DOHH2 (cell line): ENCODE results near the gene NUTM2B.
"Not testable (repeated sequence)": the region's sequence is repeated elsewhere in the genome, so short reads cannot be mapped to it uniquely, and the experiment has no call there.

Experiments used
- H3F3A ChIP-seq: fragments of 200-600 bp; sonication (generic), shearing (Covaris generic); 2 replicates; pipeline ENCODE4 v1.6.0; 2016; ENCODE audit warnings: antibody characterized with exemption, mild to moderate bottlenecking; ENCODE audit not compliant: control insufficient read depth, insufficient read depth
- H3K27ac ChIP-seq: fragments of 200-600 bp; sonication (generic); 2 replicates; pipeline ENCODE4 v1.5.1; 2014; ENCODE audit warnings: low read depth, mild to moderate bottlenecking, low read length, moderate library complexity
- H3K27me3 ChIP-seq: fragments of 200-600 bp; sonication (generic); 2 replicates; pipeline ENCODE4 v1.6.1; 2014; ENCODE audit warnings: mild to moderate bottlenecking, low read length, mixed read lengths; ENCODE audit not compliant: control insufficient read depth
- H3K36me3 ChIP-seq: fragments of 200-600 bp; sonication (generic); 2 replicates; pipeline ENCODE4 v1.6.1; 2014; ENCODE audit warnings: mild to moderate bottlenecking, low read length, moderate library complexity, mixed read lengths; ENCODE audit not compliant: control insufficient read depth
- H3K4me1 ChIP-seq: fragments of 200-600 bp; sonication (generic); 2 replicates; pipeline ENCODE4 v1.6.1; 2014; ENCODE audit warnings: mild to moderate bottlenecking, low read length, mixed read lengths; ENCODE audit not compliant: control insufficient read depth
- H3K4me2 ChIP-seq: fragments of 200-600 bp; sonication (generic); 2 replicates; pipeline ENCODE4 v1.6.0; 2014; ENCODE audit warnings: mild to moderate bottlenecking, low read length, moderate library complexity
- H3K4me3 ChIP-seq: fragments of 200-600 bp; sonication (generic); 2 replicates; pipeline ENCODE4 v1.5.1; 2014; ENCODE audit warnings: mild to moderate bottlenecking, low read length, mixed read lengths
- H3K79me2 ChIP-seq: fragments of 200-600 bp; sonication (generic); 2 replicates; pipeline ENCODE4 v1.6.1; 2014; ENCODE audit warnings: mild to moderate bottlenecking, low read length, mixed read lengths; ENCODE audit not compliant: control insufficient read depth
- H3K9me2 ChIP-seq: fragments of 200-600 bp; sonication (generic); replicated peaks from 2 replicates; pipeline ENCODE4 v1.6.1; 2014; ENCODE audit warnings: mild to moderate bottlenecking, low read length, mixed read lengths; ENCODE audit not compliant: control insufficient read depth
- H3K9me3 ChIP-seq: fragments of 200-600 bp; sonication (generic); 2 replicates; pipeline ENCODE4 v1.6.1; 2014; ENCODE audit warnings: antibody characterized with exemption, low read length, mixed read lengths; ENCODE audit not compliant: control insufficient read depth, insufficient read depth
- H4K20me1 ChIP-seq: fragments of 200-600 bp; sonication (generic); 2 replicates; pipeline ENCODE4 v1.6.0; 2014; ENCODE audit warnings: low read depth, mild to moderate bottlenecking, antibody characterized with exemption, low read length, moderate library complexity; ENCODE audit not compliant: control insufficient read depth, insufficient read depth

The NUTM2B gene

GRCh38 chr10:79714976-79715375 lies 11.9 kb downstream of the NUTM2B start:
- not testable (repeated sequence) for H3F3A ChIP-seq, H3K9me2 ChIP-seq, H4K20me1 ChIP-seq, H3K9me3 ChIP-seq, H3K4me1 ChIP-seq, H3K4me2 ChIP-seq, H3K36me3 ChIP-seq, H3K79me2 ChIP-seq, H3K27ac ChIP-seq, H3K27me3 ChIP-seq, H3K4me3 ChIP-seq

DNA sequence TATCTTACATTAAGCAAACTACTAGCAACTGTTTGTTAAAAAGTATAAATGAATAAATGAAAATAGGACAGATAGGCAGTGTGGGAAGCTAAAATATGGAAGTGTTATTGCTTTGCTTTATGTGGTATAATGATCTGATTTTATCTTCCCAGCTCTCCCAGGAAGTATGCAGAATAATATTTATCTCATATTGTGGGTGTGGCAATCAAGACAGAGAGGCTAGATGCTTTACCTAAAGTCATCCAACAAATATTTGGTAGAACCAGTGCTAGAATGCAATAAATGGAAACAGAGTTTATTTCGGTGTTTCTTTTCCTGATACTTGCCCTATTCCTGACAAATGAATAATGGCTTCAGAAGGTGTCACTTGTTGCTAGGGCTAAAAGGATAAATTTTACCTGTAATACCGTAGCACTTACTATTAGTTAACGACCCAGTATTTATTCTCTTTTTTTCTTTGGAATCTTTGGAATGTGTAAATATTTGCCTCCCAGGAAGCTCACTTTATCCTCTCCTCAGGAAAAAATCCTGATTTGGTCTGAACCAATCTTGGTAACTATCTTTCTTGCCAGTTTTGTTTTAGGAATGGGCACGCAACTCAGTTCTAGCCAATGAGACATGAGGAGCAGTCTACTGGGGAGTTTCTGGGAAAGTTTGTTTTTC lies 14.0 kb downstream of the NUTM2B start:
- H3K79me2 ChIP-seq: not testable (repeated sequence)

DNA sequence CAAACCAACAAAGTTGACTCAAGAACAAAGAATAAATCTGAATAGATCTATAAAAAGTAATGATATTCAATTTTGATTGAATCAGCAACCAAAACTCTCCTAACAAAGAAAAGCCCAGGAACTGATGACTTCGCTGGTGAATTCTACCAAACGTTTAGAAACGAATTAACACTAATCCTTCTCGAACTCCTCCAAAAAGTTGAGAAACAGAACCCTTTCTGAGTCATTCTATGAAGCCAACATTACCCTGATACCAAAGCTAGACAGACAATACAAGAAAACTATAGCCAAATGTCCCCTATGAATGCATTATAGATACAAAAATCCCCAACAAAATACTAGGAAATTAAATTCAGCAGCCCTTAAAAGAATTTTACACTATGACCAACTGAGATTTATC lies 17.0 kb downstream of the NUTM2B start:
- H3K4me3 ChIP-seq, H3K4me1 ChIP-seq, H3K9me3 ChIP-seq, H3K79me2 ChIP-seq, H3K27me3 ChIP-seq, H3K27ac ChIP-seq, H3K4me2 ChIP-seq, H3K36me3 ChIP-seq, H3F3A ChIP-seq, H4K20me1 ChIP-seq, H3K9me2 ChIP-seq: not testable (repeated sequence)

More for the DNA sequence above, 14.0 kb downstream of the NUTM2B start:
- H3F3A ChIP-seq, H3K4me1 ChIP-seq, H3K36me3 ChIP-seq, H3K9me3 ChIP-seq, H3K9me2 ChIP-seq, H3K4me2 ChIP-seq, H4K20me1 ChIP-seq, H3K4me3 ChIP-seq, H3K27me3 ChIP-seq, H3K27ac ChIP-seq: not testable (repeated sequence)

- not testable (repeated sequence) for H3K79me2 ChIP-seq, H3K36me3 ChIP-seq, H3K4me3 ChIP-seq, H4K20me1 ChIP-seq, H3F3A ChIP-seq, H3K4me2 ChIP-seq, H3K9me2 ChIP-seq, H3K27ac ChIP-seq, H3K9me3 ChIP-seq, H3K4me1 ChIP-seq, H3K27me3 ChIP-seq
These were observed 23.6 kb downstream of the NUTM2B start for GRCh38 chr10:79726620-79727019.

DNA sequence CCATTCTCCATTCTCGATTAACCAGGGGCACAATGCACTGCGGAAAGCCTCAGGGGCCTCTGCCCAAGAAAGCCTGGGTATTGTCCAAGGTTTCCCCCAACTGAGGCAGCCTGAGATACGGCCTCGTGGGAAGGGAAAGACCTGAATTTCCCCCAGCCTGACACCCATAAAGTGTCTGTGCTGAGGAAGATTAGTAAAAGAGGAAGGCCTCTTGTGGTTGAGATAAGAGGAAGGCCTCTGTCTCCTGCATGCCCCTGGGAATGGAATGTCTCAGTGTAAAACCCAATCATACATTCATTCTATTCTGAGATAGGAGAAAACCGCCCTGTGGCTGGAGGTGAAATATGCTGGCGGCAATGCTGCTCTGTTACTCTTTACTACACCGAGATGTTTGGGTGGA lies 41.8 kb downstream of the NUTM2B start:
- not testable (repeated sequence) for H3K9me3 ChIP-seq, H3K36me3 ChIP-seq, H3K4me2 ChIP-seq, H3F3A ChIP-seq, H3K79me2 ChIP-seq, H3K4me1 ChIP-seq, H3K4me3 ChIP-seq, H3K27me3 ChIP-seq, H3K9me2 ChIP-seq, H4K20me1 ChIP-seq, H3K27ac ChIP-seq

DNA sequence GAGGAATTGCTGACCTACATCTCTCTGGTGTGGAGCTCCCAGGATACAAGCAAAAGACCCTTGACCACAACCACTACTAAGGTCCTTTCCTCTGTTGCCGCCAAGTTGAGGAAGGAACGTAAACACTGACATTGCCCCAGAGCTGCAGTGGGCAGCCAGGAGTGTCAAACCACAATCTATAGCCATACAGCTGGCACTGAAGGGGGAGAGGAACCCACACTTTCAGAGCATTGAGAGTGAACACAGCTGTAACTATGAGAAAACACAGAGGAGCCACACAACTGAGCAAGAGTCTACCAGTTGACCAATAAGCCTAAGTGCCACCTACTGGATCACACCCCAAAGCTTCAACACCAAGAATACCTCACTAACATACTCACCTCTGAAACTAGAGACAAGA lies 45.5 kb downstream of the NUTM2B start:
- H3K9me2 ChIP-seq, H3K27me3 ChIP-seq, H3K36me3 ChIP-seq, H3K4me2 ChIP-seq, H3K79me2 ChIP-seq, H4K20me1 ChIP-seq, H3K9me3 ChIP-seq, H3K4me3 ChIP-seq, H3F3A ChIP-seq, H3K27ac ChIP-seq, H3K4me1 ChIP-seq: not testable (repeated sequence)

GRCh38 chr10:79753601-79754000 lies 50.6 kb downstream of the NUTM2B start:
- not testable (repeated sequence) for H4K20me1 ChIP-seq, H3K4me3 ChIP-seq, H3K4me2 ChIP-seq, H3K4me1 ChIP-seq, H3K9me2 ChIP-seq, H3K27me3 ChIP-seq, H3K27ac ChIP-seq, H3F3A ChIP-seq, H3K36me3 ChIP-seq, H3K9me3 ChIP-seq, H3K79me2 ChIP-seq

GRCh38 chr10:79758297-79758993 lies 55.4 kb downstream of the NUTM2B start:
- H3K9me2 ChIP-seq, H3K4me1 ChIP-seq, H3K79me2 ChIP-seq, H3K9me3 ChIP-seq, H3K4me3 ChIP-seq, H3K27me3 ChIP-seq, H3F3A ChIP-seq, H4K20me1 ChIP-seq, H3K27ac ChIP-seq, H3K36me3 ChIP-seq, H3K4me2 ChIP-seq: not testable (repeated sequence)
